ENCODE data around the gene CACNA1E. TPM values are rescaled to one million over a fixed set of nuclear protein-coding genes. Genes with fewer than 3 reads are reported as not detected.

CACNA1E gene
- total and polyA plus RNA-seq, 2 of the 4 experiments (the other 2 are of a cell fraction) = not detected

- Histone ChIP-seq H3K18ac (ENCODE audit: low read depth, low read length) (no peak overlapping the region), H3K27ac (ENCODE audit: insufficient read depth, low read length) (no peak overlapping the region), H3K14ac (replicated peaks; ENCODE audit: low read depth, low read length) (no peak overlapping the region), H3K27me3 (ENCODE audit: control insufficient read depth, insufficient read depth, low read length) (no peaks in the 10 kb centered on the region), H3K79me1 (ENCODE audit: low read depth in 1 of 2, low read length in 2 of 2) (no peaks in the 10 kb centered on the region), H3K9ac (ENCODE audit: low read depth, low read length) (no peak overlapping the region), H3K4me3 (ENCODE audit: insufficient read depth, low read depth, low read length) (no peak overlapping the region), H3K56ac (ENCODE audit: extremely low read depth, insufficient read depth, low read length) (no peak overlapping the region), H3K4me2 (ENCODE audit: low read depth, low read length) (no peak overlapping the region), H4K91ac (ENCODE audit: insufficient read depth, low read depth, low read length) (no peak overlapping the region), H3K4ac (ENCODE audit: low read depth, low read length) (no peak overlapping the region), H2BK5ac (ENCODE audit: low read depth, low read length, poor library complexity, severe bottlenecking) (no peak overlapping the region), H4K5ac (ENCODE audit: low read depth, low read length) (no peak overlapping the region), H2BK120ac (ENCODE audit: low read depth, low read length) (no peak overlapping the region), H3K36me3 (ENCODE audit: control insufficient read depth, insufficient read depth, low read length) (no peaks in the 10 kb centered on the region), H2AK5ac (ENCODE audit: low read depth, low read length) (no peak overlapping the region), H2AFZ (replicated peaks; ENCODE audit: low read length, poor library complexity) (no peak overlapping the region), H3K4me1 (ENCODE audit: control insufficient read depth, insufficient read depth, low read length) (no peaks in the 10 kb centered on the region), H4K8ac (ENCODE audit: low read depth in 2 of 2, low read length in 2 of 2) (no peak overlapping the region), H4K20me1 (ENCODE audit: insufficient read depth, low read length) (no peaks in the 10 kb centered on the region), H2BK20ac (ENCODE audit: low read depth, low read length) (no peak overlapping the region), H3K23ac (ENCODE audit: low read depth, low read length) (no peak overlapping the region), H3K9me1 (ENCODE audit: insufficient read depth, low read length) (no peaks in the 10 kb centered on the region), H2AK9ac (replicated peaks; ENCODE audit: low read depth, low read length, poor library complexity) (no peak overlapping the region), H3K9me3 (ENCODE audit: control insufficient read depth, insufficient read depth, low read length) (peaks cover 4% of the 10 kb centered on the region; the same call in 1 of the 2 replicates), H2BK15ac (ENCODE audit: low read depth, low read length) (no peak overlapping the region)
- ChIA-PET POLR2A (ENCODE audit: unreplicated experiment) (no interaction called here), CTCF (no interaction called here)
- 57% methylated on average over 2 of the region's 5 CpGs; no CpG with 5 or more reads in 1 of the 2 experiments for WGBS, 2 experiments (ENCODE audit: extremely low coverage in 2 of 2, insufficient read length in 1 of 2)
- TF ChIP-seq FOS (IDR thresholded peaks at IDR 0.05; ENCODE audit: low read depth, low read length) (no peak), SMC3 (IDR thresholded peaks at IDR 0.05; ENCODE audit: low read depth, low read length) (no peak), RCOR1 (IDR thresholded peaks at IDR 0.05; ENCODE audit: insufficient replicate concordance, low read length) (no peak), BHLHE40 (IDR thresholded peaks at IDR 0.05; ENCODE audit: low read depth, low read length) (no peak), MXI1 (IDR thresholded peaks at IDR 0.05; ENCODE audit: borderline replicate concordance, low read depth, low read length) (no peak), MAZ (IDR thresholded peaks at IDR 0.05; ENCODE audit: borderline replicate concordance, low read depth, low read length) (no peak), CTCF (conservative IDR thresholded peaks at IDR 0.05; ENCODE audit: low read depth, low read length) (no peak), RAD21 (IDR thresholded peaks at IDR 0.05; ENCODE audit: low read length) (no peak), CEBPB (IDR thresholded peaks at IDR 0.05; ENCODE audit: low read depth, low read length) (no peak)
- dilution Hi-C loops (cut with HindIII; ENCODE audit: low sequenced_read_pairs, unreplicated experiment) = no loop called here
- in situ Hi-C loops (cut with MboI; ENCODE audit: low sequenced_read_pairs) = no loop called here
- intact Hi-C loops (cut with micrococcal nuclease) = no loop called here
- BruUV-seq (replicated peaks) = no TSS peak
- ATAC-seq (ENCODE audit: low read depth) (no peak), DNase-seq (no peak)
Measured at GRCh38 chr1:181645171-181645570, 161.9 kb downstream of the CACNA1E start.

Measured in IMR-90 (cell line).